Psoas muscle (tissue), 8 donors: ENCODE data around the gene KIF16B. TPM values are rescaled to one million over a fixed set of nuclear protein-coding genes. Genes with fewer than 3 reads are reported as not detected.

ENCODE experiments used
- ATAC-seq, 4 donors: fragments of 200-7000 bp; cut with Tn5 transposase; one replicate each; pipeline ENCODE4 v1.9.1; 2020; ENCODE audit warnings: moderate library complexity in 3 of 4, mild to moderate bottlenecking in 2 of 4
- DNase-seq, 2 donors: peaks; one replicate each; pipeline ENCODE4 v3.0.0-alpha.2; 2020
- H3K27ac ChIP-seq: fragments of 200-600 bp; one replicate; pipeline ENCODE4 v1.8.0; 2022
- H3K27me3 ChIP-seq, 3 donors: fragments of 200-600 bp in 1 of 3; one replicate each; pipeline versions ENCODE4 v1.6.1 to v1.8.0; 2013 to 2022; ENCODE audit warnings: low read length in 2 of 3, mild to moderate bottlenecking in 2 of 3, moderate library complexity in 1 of 3; ENCODE audit not compliant: insufficient read depth in 3 of 3
- H3K36me3 ChIP-seq, 2 donors: fragments of 200-600 bp in 1 of 2; one replicate each; pipeline versions ENCODE4 v1.6.1 to v1.8.0; 2013 to 2022; ENCODE audit warnings: low read depth in 1 of 2, mild to moderate bottlenecking in 1 of 2, moderate library complexity in 1 of 2; ENCODE audit not compliant: insufficient read depth in 1 of 2
- H3K4me1 ChIP-seq: fragments of 200-600 bp; one replicate; pipeline ENCODE4 v1.8.0; 2022
- H3K4me3 ChIP-seq: fragments of 200-600 bp; one replicate; pipeline ENCODE4 v1.8.0; 2022; ENCODE audit warnings: mild to moderate bottlenecking
- H3K9me3 ChIP-seq: fragments of 200-600 bp; one replicate; pipeline ENCODE4 v1.8.0; 2022
- CTCF ChIP-seq: fragments of 200-600 bp; IDR thresholded peaks from one replicate; pipeline ENCODE4 v1.8.0; 2022; ENCODE audit warnings: antibody characterized with exemption
- WGBS, 3 donors: extraction: QIAGEN DNeasy Blood & Tissue Kit; methylation state at CpG; one replicate each; pipeline versions ENCODE4 v1.1.6 to v1.1.7; 2013; 5-methylcytosine and 5-hydroxymethylcytosine counted together
- intact Hi-C, 2 donors: fragments of 100-400 bp; cut with DNase I; formaldehyde crosslinking; loops; one replicate each; pipeline versions ENCODE4 v1.11.0 to v1.14.2; 2022
- polyA plus RNA-seq, 3 donors: library from polyadenylated mRNA; stranded (reverse); fragments of 200-250 nt; gene quantifications; one replicate each; pipeline ENCODE4 v1.2.3, GENCODE V29; 2013
- total RNA-seq, 4 donors: library from RNA; stranded (reverse); fragmentation: NEBNext Ultra II Directional in 2 of 4; extraction: Animal tissue kit (Norgen Biotek cat#: 25700) in 2 of 4; gene quantifications; one replicate each; pipeline versions ENCODE4 v1.2.1 to v1.2.4, GENCODE V29; 2021 to 2023
- donor health status: healthy with polysubstance abuse.
- donor health status: DM: no; HTN: no; CAD: no; lungs with moderate emphysema.
- donor health status: Bipolar disorder and iron deficiency.
- donor health status: healthy.
- donor health status: DM: yes; HTN: yes; CAD: no.
- donor health status: DM: no; HTN: no; CAD: no.
- donor health status: DM: no; HTN: no; CAD: no.
- donor health status: DM: yes; HTN: yes; CAD: no.

KIF16B gene
- total and polyA plus RNA-seq, 7 donors = 18.1 to 30.6 (median 24.1) TPM

DNA sequence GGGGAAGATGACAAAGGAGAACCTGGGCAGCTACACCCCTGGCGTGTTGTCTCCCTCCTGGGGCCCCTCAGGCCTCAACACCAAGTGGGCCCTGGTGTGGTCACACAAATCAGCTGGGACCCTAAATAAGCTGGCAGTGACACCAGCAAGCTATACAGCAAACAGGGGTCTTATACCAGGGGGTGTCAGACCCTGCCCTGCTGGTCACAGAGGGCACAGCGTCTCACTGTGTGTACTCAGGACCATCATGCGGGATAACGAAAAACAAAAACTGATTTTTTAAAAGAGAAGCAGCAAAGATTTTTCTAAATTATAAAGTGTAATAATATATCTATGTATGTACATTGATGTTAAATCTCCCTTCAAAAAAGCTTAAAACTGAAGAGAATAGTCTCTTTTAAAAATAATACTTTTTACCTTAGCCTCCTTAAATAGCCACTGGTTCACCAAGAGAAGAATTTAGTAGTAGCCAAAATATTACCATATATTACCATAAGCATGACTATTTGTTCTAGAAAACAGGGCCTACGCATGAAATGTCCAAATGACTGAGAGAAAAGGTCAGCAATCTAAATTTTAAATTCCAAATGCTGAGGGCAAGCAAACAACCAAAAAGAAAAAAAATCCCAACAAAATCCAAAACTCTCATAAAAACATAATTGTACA is 220.4 kb downstream of the KIF16B start:
- H3K27me3 ChIP-seq = no peaks in the 10 kb centered on the region
- ATAC-seq = no peak
- no peak overlapping the region for H3K4me3 ChIP-seq
- TF ChIP-seq CTCF = no peak
- no peaks in the 10 kb centered on the region for H3K36me3 ChIP-seq
- H3K9me3 ChIP-seq = no peaks in the 10 kb centered on the region
- intact Hi-C loops = loop anchor here in 1 of 2 donors (10.0 kb wide), 1 partner anchor 122 kb away; no protein-coding TSS in a partner anchor
- peak overlapping the region; percentile 61 for H3K27ac ChIP-seq
- WGBS, 3 donors = 94 to 98% (median 97%) methylated on average over 5 of the region's 5 CpGs
- no peak for DNase-seq
- H3K4me1 ChIP-seq = peaks cover 27% of the 10 kb centered on the region

DNA sequence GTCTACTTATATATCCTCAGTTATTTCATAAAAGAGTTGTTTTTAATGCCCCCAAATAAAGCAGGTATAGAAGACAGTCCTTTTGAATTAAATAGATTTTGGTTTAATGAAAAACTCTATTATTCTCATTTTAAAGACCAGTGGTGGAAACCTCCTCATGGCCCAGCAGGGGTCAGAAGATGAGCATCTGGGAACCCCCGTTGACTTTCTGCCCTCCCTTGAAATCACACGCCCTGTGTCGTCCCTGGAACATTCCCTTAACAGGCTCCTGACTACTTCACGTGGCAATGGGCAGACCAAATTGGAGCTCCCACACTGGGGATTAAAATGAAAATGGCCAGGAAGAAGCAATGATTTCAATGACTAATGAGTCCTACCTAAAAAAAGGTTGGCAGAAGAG is 220.9 kb downstream of the KIF16B start:
- TF ChIP-seq CTCF = no peak
- peak overlapping the region; percentile 61 for H3K27ac ChIP-seq
- no peaks in the 10 kb centered on the region for H3K9me3 ChIP-seq
- H3K4me3 ChIP-seq = no peak overlapping the region
- no peaks in the 10 kb centered on the region for H3K36me3 ChIP-seq
- DNase-seq (no peak), ATAC-seq (peak in 3 of 4 donors; percentile 37 to 70 (median 59))
- no peaks in the 10 kb centered on the region for H3K27me3 ChIP-seq
- 38 to 73% (median 45%) methylated on average over 4 of the region's 4 CpGs for WGBS, 3 donors
- peaks cover 27% of the 10 kb centered on the region for H3K4me1 ChIP-seq
- intact Hi-C loops = loop anchor here in 1 of 2 donors (10.0 kb wide), 1 partner anchor 122 kb away; no protein-coding TSS in a partner anchor

DNA sequence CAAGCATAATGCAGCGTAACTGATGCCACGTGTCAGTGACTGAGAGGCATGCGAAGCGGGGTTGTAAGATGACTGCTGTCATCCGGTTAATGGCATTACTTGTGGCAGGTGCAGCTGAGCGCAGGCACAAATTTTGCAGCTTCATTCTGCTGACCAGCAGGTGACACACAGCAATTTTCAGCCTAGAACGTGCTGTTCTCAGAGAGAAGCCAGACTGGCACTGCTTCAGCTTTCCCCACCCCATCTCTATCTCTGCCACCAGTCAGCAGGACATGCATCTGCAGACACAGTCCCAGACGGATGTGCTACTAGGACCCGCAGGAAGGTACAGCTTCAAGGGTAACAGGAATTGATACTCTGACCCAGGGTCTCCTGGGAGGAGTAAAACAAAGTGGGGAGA is 221.8 kb downstream of the KIF16B start:
- peak; percentile 77 to 86 (median 85) for ATAC-seq
- 35 to 50% (median 36%) methylated on average over 9 of the region's 9 CpGs for WGBS, 3 donors
- no peak overlapping the region for H3K4me3 ChIP-seq

GRCh38 chr20:16350465-16350864 is 222.8 kb downstream of the KIF16B start:
- Histone ChIP-seq H3K4me1 (peaks cover 27% of the 10 kb centered on the region), H3K27me3 (no peaks in the 10 kb centered on the region), H3K36me3 (no peaks in the 10 kb centered on the region), H3K4me3 (no peak overlapping the region), H3K9me3 (no peaks in the 10 kb centered on the region), H3K27ac (peak overlapping the region; percentile 54)
- ATAC-seq (peak; percentile 68 to 81 (median 74)), DNase-seq (peak; percentile 30 to 64)
- no peak for TF ChIP-seq CTCF
- WGBS, 3 donors = 57 to 84% (median 66%) methylated on average over 10 to 11 of the region's 11 CpGs
- intact Hi-C loops = loop anchor here in 1 of 2 donors (10.0 kb wide), 1 partner anchor 124 kb away; no protein-coding TSS in a partner anchor

More for the DNA sequence above, 221.8 kb downstream of the KIF16B start:
- peak overlapping the region; percentile 61 for H3K27ac ChIP-seq
- peak; percentile 43 to 81 for DNase-seq
- no peaks in the 10 kb centered on the region for H3K27me3 ChIP-seq
- no peaks in the 10 kb centered on the region for H3K9me3 ChIP-seq
- H3K4me1 ChIP-seq = peaks cover 27% of the 10 kb centered on the region
- no peak for TF ChIP-seq CTCF
- intact Hi-C loops = loop anchor here in 1 of 2 donors (10.0 kb wide), 1 partner anchor 123 kb away; no protein-coding TSS in a partner anchor
- H3K36me3 ChIP-seq = no peaks in the 10 kb centered on the region
